Measurements from ENCODE around the gene CTNND2.

Gene CTNND2

DNA sequence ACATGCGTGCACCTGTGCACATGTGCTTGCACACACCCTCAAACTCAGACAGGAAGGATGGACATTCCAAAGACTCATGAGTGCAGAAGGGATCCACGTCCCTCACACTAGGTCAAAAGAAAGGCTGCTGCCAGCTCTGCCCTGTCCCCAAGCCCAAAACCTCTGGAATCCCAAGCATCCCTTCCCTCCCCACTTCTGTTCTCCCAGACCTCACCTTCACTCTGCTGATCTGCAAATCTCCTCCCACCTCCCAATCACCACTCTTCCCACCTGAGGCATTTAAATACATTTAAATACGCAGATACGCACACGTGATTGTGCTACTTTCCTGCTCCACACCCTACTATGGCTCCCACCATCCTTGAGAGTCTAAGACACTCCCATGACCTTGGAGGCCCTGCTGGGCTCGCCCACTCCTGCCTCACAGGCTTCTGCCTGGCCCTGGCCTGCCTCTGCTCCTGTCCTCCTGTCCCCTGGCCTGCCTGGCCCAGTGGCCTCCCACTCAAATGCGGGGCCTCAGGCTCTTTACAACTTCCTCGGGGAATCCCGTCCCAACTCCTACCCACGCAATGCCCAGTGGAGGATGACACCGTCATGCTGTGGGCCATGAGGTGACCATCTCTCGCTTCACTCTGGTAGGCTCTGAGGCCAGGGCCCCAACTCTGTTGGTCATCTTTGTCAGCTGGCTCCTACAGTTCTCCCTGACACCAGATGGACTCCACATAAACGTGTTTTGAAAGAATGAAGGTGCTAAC is 664.8 kb downstream of the CTNND2 start:
- no peak overlapping the region for H3K4me3 ChIP-seq
- TF ChIP-seq, protein P1, sequence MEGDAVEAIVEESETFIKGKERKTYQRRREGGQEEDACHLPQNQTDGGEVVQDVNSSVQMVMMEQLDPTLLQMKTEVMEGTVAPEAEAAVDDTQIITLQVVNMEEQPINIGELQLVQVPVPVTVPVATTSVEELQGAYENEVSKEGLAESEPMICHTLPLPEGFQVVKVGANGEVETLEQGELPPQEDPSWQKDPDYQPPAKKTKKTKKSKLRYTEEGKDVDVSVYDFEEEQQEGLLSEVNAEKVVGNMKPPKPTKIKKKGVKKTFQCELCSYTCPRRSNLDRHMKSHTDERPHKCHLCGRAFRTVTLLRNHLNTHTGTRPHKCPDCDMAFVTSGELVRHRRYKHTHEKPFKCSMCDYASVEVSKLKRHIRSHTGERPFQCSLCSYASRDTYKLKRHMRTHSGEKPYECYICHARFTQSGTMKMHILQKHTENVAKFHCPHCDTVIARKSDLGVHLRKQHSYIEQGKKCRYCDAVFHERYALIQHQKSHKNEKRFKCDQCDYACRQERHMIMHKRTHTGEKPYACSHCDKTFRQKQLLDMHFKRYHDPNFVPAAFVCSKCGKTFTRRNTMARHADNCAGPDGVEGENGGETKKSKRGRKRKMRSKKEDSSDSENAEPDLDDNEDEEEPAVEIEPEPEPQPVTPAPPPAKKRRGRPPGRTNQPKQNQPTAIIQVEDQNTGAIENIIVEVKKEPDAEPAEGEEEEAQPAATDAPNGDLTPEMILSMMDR (IDR thresholded peaks at IDR 0.05), result no peak
- DNase-seq (ENCODE audit: low spot score), result no peak
- H3K27ac ChIP-seq, result no peak overlapping the region

DNA sequence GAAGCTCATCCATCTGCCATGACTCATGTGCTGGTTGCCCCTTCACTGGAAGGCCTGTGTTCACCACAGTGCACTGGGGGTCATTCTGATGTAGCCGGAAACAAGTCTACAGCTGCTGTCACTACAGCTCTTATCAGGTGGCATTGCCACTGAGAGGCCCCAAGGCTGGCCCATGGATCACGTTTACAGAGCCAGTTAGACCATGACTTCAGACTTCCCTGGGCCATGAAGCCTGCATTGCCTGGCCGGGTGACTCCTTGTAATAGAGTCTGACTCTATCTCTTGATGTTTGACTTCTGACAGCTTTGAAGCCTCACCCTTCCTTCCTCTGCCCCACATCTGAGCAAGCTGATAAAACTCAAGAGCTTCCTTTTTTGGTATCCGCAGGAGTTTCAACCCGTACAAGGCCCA is 669.7 kb downstream of the CTNND2 start:
- TF ChIP-seq, protein P1 (IDR thresholded peaks at IDR 0.05), result no peak
- H3K4me3 ChIP-seq, result no peak overlapping the region
- no peak overlapping the region for H3K27ac ChIP-seq
- DNase-seq (ENCODE audit: low spot score), result no peak

DNA sequence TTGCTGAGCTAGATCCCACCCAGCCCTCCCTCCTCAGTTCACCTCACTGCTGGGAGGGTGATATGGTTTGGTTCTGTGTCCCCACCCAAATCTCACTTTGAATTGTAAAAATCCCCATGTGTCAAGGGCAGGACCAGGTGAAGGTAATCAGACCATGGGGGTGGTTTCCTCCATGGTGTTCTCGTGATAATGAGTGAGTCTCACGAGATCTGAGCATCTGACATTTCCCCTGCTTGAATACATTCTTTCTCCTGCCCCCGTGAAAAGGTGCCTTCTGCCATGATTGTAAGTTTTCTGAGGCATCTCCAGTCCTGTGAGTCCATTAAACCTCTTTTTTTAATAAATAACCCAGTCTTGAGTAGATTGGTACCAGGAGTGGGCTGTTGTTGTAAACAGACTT is 673.4 kb downstream of the CTNND2 start:
- Histone ChIP-seq H3K4me3 (no peak overlapping the region), H3K27ac (no peak overlapping the region)
- DNase-seq (ENCODE audit: low spot score), result no peak
- TF ChIP-seq, protein P1 (IDR thresholded peaks at IDR 0.05), result no peak

DNA sequence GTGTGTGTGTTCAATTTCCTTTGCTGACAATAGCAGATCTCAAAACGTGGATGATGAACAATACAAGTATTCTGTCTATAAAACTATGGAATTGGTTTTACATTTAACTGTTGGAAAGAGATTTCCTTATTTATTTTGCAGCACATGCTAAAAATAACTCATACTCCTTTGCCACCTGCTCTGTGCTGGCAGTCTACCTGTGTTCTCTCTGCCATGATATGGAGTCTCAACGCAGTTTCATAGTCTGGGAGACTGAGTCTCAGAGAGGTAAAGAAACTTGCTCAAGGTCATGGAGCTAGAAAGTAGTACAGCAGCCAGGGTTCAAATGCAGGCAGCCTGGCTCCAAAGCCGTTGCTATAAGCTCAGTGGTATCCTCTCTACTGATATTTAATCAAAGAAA is 677.2 kb downstream of the CTNND2 start:
- no peak overlapping the region for H3K27ac ChIP-seq
- TF ChIP-seq, protein P1 (IDR thresholded peaks at IDR 0.05), result no peak

DNA sequence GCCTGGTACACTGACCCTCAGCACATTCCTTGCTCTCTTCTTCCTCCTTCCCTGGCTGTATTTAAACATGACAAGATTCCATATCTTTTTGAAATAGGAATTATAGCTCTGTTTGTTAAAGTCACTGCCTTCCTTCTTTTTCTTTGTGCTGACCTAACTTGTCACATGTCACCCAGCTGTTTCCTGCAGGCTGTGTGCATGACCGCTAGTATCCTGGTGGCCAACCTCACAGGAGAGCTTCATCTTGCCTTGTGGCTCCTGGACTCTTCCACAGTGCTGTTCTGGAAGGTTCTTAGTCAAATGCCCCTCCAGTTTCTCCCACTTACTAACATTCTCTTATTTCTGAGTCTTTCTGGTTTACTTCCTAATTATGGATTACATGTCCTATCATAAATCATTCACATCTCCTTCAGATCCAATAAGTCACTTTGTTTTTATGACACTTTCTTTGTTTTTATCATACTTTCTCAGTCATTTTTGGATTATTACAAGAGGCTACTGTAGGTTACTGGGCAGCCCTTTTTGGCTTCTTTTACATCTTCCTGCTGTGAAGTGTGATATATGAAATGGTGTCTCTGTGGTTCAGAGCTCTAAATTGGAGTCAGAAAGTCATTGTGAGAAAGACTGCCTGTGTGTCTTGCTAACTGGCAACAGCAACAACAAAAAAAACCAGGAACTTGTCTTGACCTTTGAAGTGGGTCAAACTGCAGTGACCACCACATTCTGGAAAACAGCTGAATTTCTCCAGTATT is 679.6 kb downstream of the CTNND2 start:
- Histone ChIP-seq H3K4me3 (no peak overlapping the region), H3K27ac (no peak overlapping the region)
- DNase-seq (ENCODE audit: low spot score), result no peak
- TF ChIP-seq, protein P1 (IDR thresholded peaks at IDR 0.05), result no peak

More for the DNA sequence above, 677.2 kb downstream of the CTNND2 start:
- DNase-seq (ENCODE audit: low spot score), result no peak
- H3K4me3 ChIP-seq, result no peak overlapping the region

DNA sequence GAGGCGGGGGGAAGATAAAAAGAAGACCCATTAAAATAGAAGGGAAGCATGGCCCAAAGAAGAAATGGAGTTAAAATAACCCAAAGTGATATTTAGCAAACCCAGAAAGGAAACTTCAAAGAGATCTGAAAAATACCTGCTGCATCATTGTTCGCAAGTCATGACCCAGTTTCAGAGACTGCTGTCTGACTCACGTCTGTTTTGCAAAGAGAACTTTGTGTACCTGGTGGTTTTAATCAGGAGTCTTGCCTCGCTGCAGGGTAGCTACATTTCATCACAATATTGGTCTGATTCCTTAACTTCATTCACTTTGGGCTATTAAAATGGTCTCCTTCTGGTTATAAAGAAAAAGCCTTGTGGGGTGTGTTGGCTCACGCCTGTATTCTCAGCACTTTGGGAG is 682.1 kb downstream of the CTNND2 start:
- TF ChIP-seq, protein P1 (IDR thresholded peaks at IDR 0.05), result no peak
- Histone ChIP-seq H3K27ac (no peak overlapping the region), H3K4me3 (no peak overlapping the region)
- DNase-seq (ENCODE audit: low spot score), result no peak

Data from coronary artery (tissue), 2 donors.